Esophagus muscularis mucosa (tissue), 3 donors: ENCODE measurements around the gene MRAP2.

Experiments
- CTCF ChIP-seq, 3 experiments: fragments of 200-600 bp in 2 of 3; fragments of 450-650 bp in 1 of 3; sonication (generic) in 2 of 3; IDR thresholded peaks; one replicate each; pipeline ENCODE4 v1.5.1; 2017 to 2019; ENCODE audit warnings: antibody characterized with exemption in 3 of 3, mild to moderate bottlenecking in 2 of 3, moderate library complexity in 1 of 3
- POLR2A ChIP-seq: fragments of 450-650 bp; IDR thresholded peaks from one replicate; pipeline ENCODE4 v1.6.1; 2017; ENCODE audit warnings: antibody characterized with exemption, moderate library complexity, mild to moderate bottlenecking, low read depth
- POLR2AphosphoS5 ChIP-seq, 2 donors: sonication (generic); formaldehyde crosslinking; IDR thresholded peaks; one replicate each; pipeline ENCODE4 v1.6.1; 2017; ENCODE audit warnings: antibody characterized with exemption in 2 of 2

DNA sequence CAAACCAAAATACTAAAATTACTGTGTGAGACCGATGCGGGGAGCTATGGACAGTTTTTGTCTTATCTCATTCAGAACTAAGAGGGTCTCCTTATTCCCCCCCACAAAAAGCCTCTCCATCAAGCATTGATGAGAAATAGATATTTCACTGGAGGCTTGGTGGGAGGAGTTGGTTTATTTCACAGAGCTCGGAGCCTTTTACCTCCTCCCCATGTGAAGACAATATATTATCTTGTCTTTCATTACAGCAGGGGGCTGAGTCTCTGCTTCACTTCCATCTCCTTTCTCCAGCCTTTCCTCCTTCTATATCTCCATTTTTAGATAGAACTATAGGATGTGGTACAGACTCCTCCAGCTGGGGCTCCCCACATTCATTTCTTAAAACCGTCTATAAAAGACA, 29.9 kb upstream of the MRAP2 start:
- TF ChIP-seq CTCF (IDR thresholded peaks at IDR 0.05): no peak
- TF ChIP-seq POLR2AphosphoS5 (IDR thresholded peaks at IDR 0.05): no peak
- no peak for TF ChIP-seq POLR2A
